OCI-LY1 (cell line): Measurements from ENCODE around the gene POU2AF1.

Source experiments
- H2AFZ ChIP-seq: fragments of 200-600 bp; sonication (generic), shearing (Covaris generic); 2 replicates; pipeline ENCODE4 v1.6.0; 2014; ENCODE audit warnings: antibody characterized with exemption, mild to moderate bottlenecking, low read length
- H3F3A ChIP-seq: fragments of 200-600 bp; sonication (generic), shearing (Covaris generic); 2 replicates; pipeline ENCODE4 v1.6.0; 2014; ENCODE audit warnings: mild to moderate bottlenecking, antibody characterized with exemption, low read length, moderate library complexity; ENCODE audit not compliant: insufficient read depth
- H3K27ac ChIP-seq: fragments of 200-600 bp; sonication (generic); 2 replicates; pipeline ENCODE4 v1.5.1; 2014; ENCODE audit warnings: low read length, mixed run types, mild to moderate bottlenecking, low read depth; ENCODE audit not compliant: poor library complexity, severe bottlenecking
- H3K27me3 ChIP-seq: fragments of 200-600 bp; sonication (generic); 2 replicates; pipeline ENCODE4 v1.6.0; 2014; ENCODE audit warnings: antibody characterized with exemption, mild to moderate bottlenecking, low read length, moderate library complexity; ENCODE audit not compliant: insufficient read depth
- H3K36me3 ChIP-seq: fragments of 200-600 bp; sonication (generic); 2 replicates; pipeline ENCODE4 v1.6.1; 2014; ENCODE audit warnings: mild to moderate bottlenecking, antibody characterized with exemption, low read length, moderate library complexity, mixed read lengths; ENCODE audit not compliant: insufficient read depth
- H3K4me1 ChIP-seq: fragments of 200-600 bp; sonication (generic); 2 replicates; pipeline ENCODE4 v1.5.1; 2014; ENCODE audit warnings: mild to moderate bottlenecking, low read length, moderate library complexity; ENCODE audit not compliant: insufficient read depth, severe bottlenecking
- H3K4me2 ChIP-seq: fragments of 200-600 bp; sonication (generic), shearing (Covaris generic); 2 replicates; pipeline ENCODE4 v1.6.1; 2014; ENCODE audit warnings: low read length
- H3K4me3 ChIP-seq: fragments of 200-600 bp; sonication (generic); 2 replicates; pipeline ENCODE4 v1.5.1; 2014; ENCODE audit warnings: low read length, low read depth, mild to moderate bottlenecking, mixed read lengths; ENCODE audit not compliant: poor library complexity, severe bottlenecking
- H3K79me2 ChIP-seq: fragments of 200-600 bp; shearing (Covaris generic); 2 replicates; pipeline ENCODE4 v1.6.1; 2016; ENCODE audit warnings: mixed run types, low read length, mixed read lengths; ENCODE audit not compliant: insufficient read depth
- H3K9ac ChIP-seq: fragments of 200-600 bp; sonication (generic), shearing (Covaris generic); 2 replicates; pipeline ENCODE4 v1.6.1; 2014; ENCODE audit warnings: mild to moderate bottlenecking, low read length, mixed read lengths
- H3K9me2 ChIP-seq: fragments of 200-600 bp; sonication (generic), shearing (Covaris generic); 2 replicates; pipeline ENCODE4 v1.6.1; 2014; ENCODE audit warnings: low read depth, mild to moderate bottlenecking, low read length, mixed read lengths
- H3K9me3 ChIP-seq: fragments of 200-600 bp; shearing (Covaris generic); 2 replicates; pipeline ENCODE4 v1.6.1; 2014; ENCODE audit warnings: low read length, mixed read lengths
- H4K20me1 ChIP-seq: fragments of 200-600 bp; sonication (generic), shearing (Covaris generic); 2 replicates; pipeline ENCODE4 v1.6.0; 2016; ENCODE audit warnings: mild to moderate bottlenecking, low read length; ENCODE audit not compliant: insufficient read depth
- CTCF ChIP-seq: fragments of 200-600 bp; sonication (generic), shearing (Covaris generic); IDR thresholded peaks from 2 replicates; pipeline ENCODE4 v1.5.1; 2017; ENCODE audit warnings: mild to moderate bottlenecking, antibody characterized with exemption, low read length, moderate library complexity, mixed read lengths
- EZH2 ChIP-seq: fragments of 200-600 bp; sonication (generic), shearing (Covaris generic); IDR thresholded peaks from 2 replicates; pipeline ENCODE4 v1.8.0; 2017; ENCODE audit warnings: borderline replicate concordance, mixed run types, mild to moderate bottlenecking, antibody characterized with exemption, low read length, moderate library complexity, mixed read lengths

The POU2AF1 gene

GRCh38 chr11:111410951-111411350 is 31.9 kb upstream of the POU2AF1 start:
- peak overlapping the region; percentile 39 for H3K4me3 ChIP-seq
- H3F3A ChIP-seq, result 0 out of 2 replicates have a peak, but pooled peaks cover under 1% of the 10 kb centered on the region

GRCh38 chr11:111409915-111410314 is 30.8 kb upstream of the POU2AF1 start:
- Histone ChIP-seq H3K9me3 (peaks cover under 1% of the 10 kb centered on the region), H3K27me3 (no peaks in the 10 kb centered on the region), H3K36me3 (peaks cover under 1% of the 10 kb centered on the region), H3K9ac (peak overlapping the region; percentile 56), H2AFZ (no peak overlapping the region), H3K9me2 (no peaks in the 10 kb centered on the region), H3K4me1 (peaks cover 89% of the 10 kb centered on the region), H3K4me2 (peak overlapping the region; percentile 48), H3K27ac (peak overlapping the region; percentile 98), H3K4me3 (peak overlapping the region; percentile 39), H4K20me1 (no peaks in the 10 kb centered on the region), H3F3A (no peaks in the 10 kb centered on the region), H3K79me2 (no peaks in the 10 kb centered on the region)
- TF ChIP-seq CTCF, result no peak
- no peak for TF ChIP-seq EZH2

More at GRCh38 chr11:111410951-111411350, 31.9 kb upstream of the POU2AF1 start:
- no peaks in the 10 kb centered on the region for H3K27me3 ChIP-seq
- no peaks in the 10 kb centered on the region for H3K9me2 ChIP-seq
- no peaks in the 10 kb centered on the region for H3K79me2 ChIP-seq
- TF ChIP-seq EZH2, result no peak
- no peaks in the 10 kb centered on the region for H4K20me1 ChIP-seq
- H3K4me2 ChIP-seq, result peak overlapping the region; percentile 48
- no peaks in the 10 kb centered on the region for H3K36me3 ChIP-seq
- H3K27ac ChIP-seq, result peak overlapping the region; percentile 98
- peak overlapping the region; percentile 56 for H3K9ac ChIP-seq
- no peak overlapping the region for H2AFZ ChIP-seq
- no peaks in the 10 kb centered on the region for H3K9me3 ChIP-seq
- peaks cover 93% of the 10 kb centered on the region for H3K4me1 ChIP-seq

GRCh38 chr11:111408789-111409727 is 30.0 kb upstream of the POU2AF1 start:
- H3K9me2 ChIP-seq, result no peaks in the 10 kb centered on the region
- no peaks in the 10 kb centered on the region for H4K20me1 ChIP-seq
- peak overlapping the region; percentile 48 for H3K4me2 ChIP-seq
- peak overlapping the region; percentile 19 for H3K4me3 ChIP-seq
- H3K4me1 ChIP-seq, result peaks cover 80% of the 10 kb centered on the region
- no peaks in the 10 kb centered on the region for H3F3A ChIP-seq
- H3K27me3 ChIP-seq, result no peaks in the 10 kb centered on the region
- H3K79me2 ChIP-seq, result no peaks in the 10 kb centered on the region
- TF ChIP-seq CTCF (no peak), EZH2 (no peak)
- peak overlapping the region; percentile 98 for H3K27ac ChIP-seq
- peaks cover 8% of the 10 kb centered on the region for H3K9me3 ChIP-seq
- peaks cover 9% of the 10 kb centered on the region for H3K36me3 ChIP-seq
- peak overlapping the region; percentile 56 for H3K9ac ChIP-seq
- H2AFZ ChIP-seq, result no peak overlapping the region
